Stimulated activated naive CD8-positive, alpha-beta T cell treated with anti-CD3 and anti-CD28 coated beads, Interleukin-15, amount 100 ng/mL, for 72 hours (primary cell): ENCODE measurements around the gene SPATA9.
"Not testable (repeated sequence)": the region's sequence is repeated elsewhere in the genome, so short reads cannot be mapped to it uniquely, and the experiment has no call there.

Experiments
- ATAC-seq: fragments of 150-1000 bp; cut with Tn5 transposase; 2 replicates; pipeline ENCODE4 v1.10.0; 2021; ENCODE audit warnings: mild to moderate bottlenecking, moderate library complexity
- DNase-seq, 2 donors: peaks; one replicate each; pipeline ENCODE4 v3.0.0; 2021 to 2022
- H3K27ac Mint-ChIP-seq, 2 donors: one replicate each; pipeline ENCODE4 v1.8.0; 2022; ENCODE audit warnings: mild to moderate bottlenecking in 2 of 2, mixed read lengths in 2 of 2, moderate library complexity in 2 of 2
- H3K27me3 Mint-ChIP-seq: one replicate; pipeline ENCODE4 v1.8.0; 2022; ENCODE audit warnings: mixed read lengths
- H3K4me1 Mint-ChIP-seq: one replicate; pipeline ENCODE4 v1.8.0; 2022; ENCODE audit warnings: mild to moderate bottlenecking, mixed read lengths
- H3K4me3 Mint-ChIP-seq, 2 donors: one replicate each; pipeline ENCODE4 v1.8.0; 2022; ENCODE audit warnings: mild to moderate bottlenecking in 2 of 2, mixed read lengths in 2 of 2, moderate library complexity in 1 of 2
- H3K9me3 Mint-ChIP-seq, 2 donors: one replicate each; pipeline ENCODE4 v1.8.0; 2022; ENCODE audit warnings: mixed read lengths in 2 of 2

SPATA9 gene

GRCh38 chr5:95721582-95722295 is 38.9 kb upstream of the SPATA9 start:
- ATAC-seq, result no peak
- no peak overlapping the region for H3K4me3 Mint-ChIP-seq

GRCh38 chr5:95720094-95720786 is 37.4 kb upstream of the SPATA9 start:
- Mint-ChIP-seq H3K9me3 (no peaks in the 10 kb centered on the region), H3K27me3 (peaks cover 9% of the 10 kb centered on the region)
- no peak for DNase-seq

More at GRCh38 chr5:95721582-95722295, 38.9 kb upstream of the SPATA9 start:
- Mint-ChIP-seq H3K27me3 (peaks cover 9% of the 10 kb centered on the region), H3K9me3 (no peaks in the 10 kb centered on the region), H3K4me1 (no peaks in the 10 kb centered on the region), H3K27ac (no peak overlapping the region)
- no peak for DNase-seq

GRCh38 chr5:95718738-95719137 is 35.9 kb upstream of the SPATA9 start:
- Mint-ChIP-seq H3K4me1 (peaks cover 5% of the 10 kb centered on the region), H3K27ac (no peak overlapping the region), H3K27me3 (peaks cover 9% of the 10 kb centered on the region), H3K9me3 (no peaks in the 10 kb centered on the region), H3K4me3 (no peak overlapping the region)
- ATAC-seq, result no peak
- no peak for DNase-seq

More at GRCh38 chr5:95720094-95720786, 37.4 kb upstream of the SPATA9 start:
- no peak overlapping the region for H3K4me3 Mint-ChIP-seq
- H3K27ac Mint-ChIP-seq, result no peak overlapping the region
- ATAC-seq, result no peak
- H3K4me1 Mint-ChIP-seq, result no peaks in the 10 kb centered on the region

GRCh38 chr5:95718203-95718602 is 35.4 kb upstream of the SPATA9 start:
- H3K4me1 Mint-ChIP-seq, result peaks cover 5% of the 10 kb centered on the region
- no peaks in the 10 kb centered on the region for H3K9me3 Mint-ChIP-seq
- peaks cover 9% of the 10 kb centered on the region for H3K27me3 Mint-ChIP-seq
- H3K4me3 Mint-ChIP-seq, result no peak overlapping the region
- DNase-seq (peak in 1 of 2 donors; percentile 43), ATAC-seq (peak; percentile 78)
- H3K27ac Mint-ChIP-seq, result no peak overlapping the region

GRCh38 chr5:95717439-95717838 is 34.6 kb upstream of the SPATA9 start:
- Mint-ChIP-seq H3K4me3 (no peak overlapping the region), H3K4me1 (peaks cover 7% of the 10 kb centered on the region), H3K9me3 (no peaks in the 10 kb centered on the region), H3K27me3 (peaks cover 9% of the 10 kb centered on the region), H3K27ac (no peak overlapping the region)
- no peak for DNase-seq
- no peak for ATAC-seq

GRCh38 chr5:95715799-95716461 is 33.1 kb upstream of the SPATA9 start:
- no peaks in the 10 kb centered on the region for H3K9me3 Mint-ChIP-seq
- peak overlapping the region; percentile 20 to 66 for H3K27ac Mint-ChIP-seq
- no peaks in the 10 kb centered on the region for H3K27me3 Mint-ChIP-seq
- H3K4me3 Mint-ChIP-seq, result peak overlapping the region; percentile 1 to 30
- peaks cover 11% of the 10 kb centered on the region for H3K4me1 Mint-ChIP-seq
- peak; percentile 82 for ATAC-seq
- peak; percentile 29 to 57 for DNase-seq

- H3K27me3 Mint-ChIP-seq, result no peaks in the 10 kb centered on the region
- DNase-seq, result no peak
- no peak overlapping the region for H3K27ac Mint-ChIP-seq
- no peak for ATAC-seq
- H3K9me3 Mint-ChIP-seq, result no peaks in the 10 kb centered on the region
- peaks cover 11% of the 10 kb centered on the region for H3K4me1 Mint-ChIP-seq
- H3K4me3 Mint-ChIP-seq, result peak overlapping the region in 1 of 2 donors; percentile 14
These were observed 31.3 kb upstream of the SPATA9 start for GRCh38 chr5:95713960-95714710.

GRCh38 chr5:95713246-95713645 is 30.5 kb upstream of the SPATA9 start:
- not testable (repeated sequence) for ATAC-seq, H3K27me3 Mint-ChIP-seq, H3K9me3 Mint-ChIP-seq, H3K27ac Mint-ChIP-seq, H3K4me3 Mint-ChIP-seq, DNase-seq
- H3K4me1 Mint-ChIP-seq, result peaks cover 11% of the 10 kb centered on the region

GRCh38 chr5:95712347-95712958 is 29.7 kb upstream of the SPATA9 start:
- Mint-ChIP-seq H3K27ac (no peak overlapping the region), H3K4me3 (no peak overlapping the region), H3K9me3 (no peaks in the 10 kb centered on the region), H3K4me1 (peaks cover 11% of the 10 kb centered on the region), H3K27me3 (no peaks in the 10 kb centered on the region)
- DNase-seq, result peak in 1 of 2 donors; percentile 48
- peak; percentile 77 for ATAC-seq

- no peak overlapping the region for H3K4me3 Mint-ChIP-seq
- H3K9me3 Mint-ChIP-seq, result no peaks in the 10 kb centered on the region
- peaks cover 11% of the 10 kb centered on the region for H3K4me1 Mint-ChIP-seq
- ATAC-seq (no peak), DNase-seq (no peak)
- no peak overlapping the region for H3K27ac Mint-ChIP-seq
- no peaks in the 10 kb centered on the region for H3K27me3 Mint-ChIP-seq
These were observed 28.9 kb upstream of the SPATA9 start for GRCh38 chr5:95711501-95712346.

- H3K4me3 Mint-ChIP-seq, H3K9me3 Mint-ChIP-seq, DNase-seq, H3K27me3 Mint-ChIP-seq, H3K27ac Mint-ChIP-seq, ATAC-seq: not testable (repeated sequence)
- H3K4me1 Mint-ChIP-seq, result peaks cover 11% of the 10 kb centered on the region
These were observed 28.1 kb upstream of the SPATA9 start for GRCh38 chr5:95710651-95711500.

- no peaks in the 10 kb centered on the region for H3K9me3 Mint-ChIP-seq
- H3K27ac Mint-ChIP-seq, result no peak overlapping the region
- no peak for DNase-seq
- H3K27me3 Mint-ChIP-seq, result no peaks in the 10 kb centered on the region
- no peak overlapping the region for H3K4me3 Mint-ChIP-seq
- no peak for ATAC-seq
- peaks cover 11% of the 10 kb centered on the region for H3K4me1 Mint-ChIP-seq
These were observed 27.3 kb upstream of the SPATA9 start for GRCh38 chr5:95709967-95710650.

GRCh38 chr5:95708876-95709275 is 26.1 kb upstream of the SPATA9 start:
- DNase-seq (no peak), ATAC-seq (no peak)
- no peak overlapping the region for H3K4me3 Mint-ChIP-seq
- H3K4me1 Mint-ChIP-seq, result peaks cover 6% of the 10 kb centered on the region
- no peak overlapping the region for H3K27ac Mint-ChIP-seq
- H3K9me3 Mint-ChIP-seq, result no peaks in the 10 kb centered on the region
- no peaks in the 10 kb centered on the region for H3K27me3 Mint-ChIP-seq
